ENCODE results near the gene MRPL16. TPM values are rescaled to one million over a fixed set of nuclear protein-coding genes. Genes with fewer than 3 reads are reported as not detected.
"Not testable (repeated sequence)": the region's sequence is repeated elsewhere in the genome, so short reads cannot be mapped to it uniquely, and the experiment has no call there.

Gene MRPL16
- polyA plus RNA-seq, 1 donor from 2014 or later: 33.2 TPM

DNA sequence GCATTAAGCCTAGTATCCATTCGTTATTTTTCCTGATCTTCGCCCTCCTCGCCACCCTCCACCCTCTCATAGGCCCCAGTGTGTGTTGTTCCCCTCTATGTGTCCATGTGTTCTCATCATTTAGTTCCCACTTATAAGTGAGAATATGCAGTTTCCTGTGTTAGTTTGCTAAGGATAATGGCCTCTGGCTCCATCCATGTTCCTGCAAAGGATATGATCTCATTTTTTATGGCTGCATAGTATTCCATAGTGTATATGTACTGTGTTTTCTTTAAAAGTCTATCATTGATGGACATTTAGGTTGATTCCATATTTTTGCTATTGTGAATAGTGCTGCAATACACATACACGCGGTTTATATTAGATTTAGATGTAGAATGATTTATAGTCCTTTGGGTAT, 40.8 kb upstream of the MRPL16 start:
- H2AFZ ChIP-seq (ENCODE audit: low read depth, low read length); H3K9me3 ChIP-seq (ENCODE audit: low read length); H3K4me3 ChIP-seq (ENCODE audit: low read length); H3K4me2 ChIP-seq (ENCODE audit: low read length); H3K9ac ChIP-seq (ENCODE audit: low read length); H4K20me1 ChIP-seq (ENCODE audit: insufficient read depth); H3K27me3 ChIP-seq (ENCODE audit: insufficient read depth, low read depth, low read length); H3F3A ChIP-seq (ENCODE audit: insufficient read depth, low read length, poor library complexity, severe bottlenecking); H3K9me2 ChIP-seq (ENCODE audit: insufficient read depth, low read length); H3K36me3 ChIP-seq (ENCODE audit: insufficient read depth, low read length); H3K27ac ChIP-seq (ENCODE audit: low read length); H3K79me2 ChIP-seq (replicated peaks; ENCODE audit: insufficient read depth, low read length): not testable (repeated sequence)

DNA sequence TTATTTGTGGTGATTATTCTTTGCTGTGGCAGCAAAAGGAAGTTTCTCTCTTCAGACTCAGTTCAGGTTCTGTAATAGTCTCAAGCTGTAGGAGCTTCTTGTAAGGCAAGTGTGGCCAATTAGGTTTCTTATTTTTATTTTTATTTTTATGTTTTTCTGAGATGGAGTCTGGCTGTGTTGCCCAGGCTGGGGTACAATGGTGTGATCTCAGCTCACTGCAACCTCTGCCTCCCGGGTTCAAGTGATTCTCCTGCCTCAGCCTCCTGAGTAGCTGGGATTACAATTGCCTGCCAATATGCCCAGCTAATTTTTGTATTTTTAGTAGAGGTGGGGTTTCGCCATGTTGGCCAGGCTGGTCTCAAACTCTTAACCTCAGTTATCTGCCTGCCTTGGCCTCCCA, 39.0 kb upstream of the MRPL16 start:
- H3K36me3 ChIP-seq (ENCODE audit: insufficient read depth, low read length); H4K20me1 ChIP-seq (ENCODE audit: insufficient read depth); H3K9me2 ChIP-seq (ENCODE audit: insufficient read depth, low read length); H3K27ac ChIP-seq (ENCODE audit: low read length); H3F3A ChIP-seq (ENCODE audit: insufficient read depth, low read length, poor library complexity, severe bottlenecking); H3K79me2 ChIP-seq (replicated peaks; ENCODE audit: insufficient read depth, low read length); H3K9me3 ChIP-seq (ENCODE audit: low read length); H2AFZ ChIP-seq (ENCODE audit: low read depth, low read length); H3K9ac ChIP-seq (ENCODE audit: low read length); H3K4me3 ChIP-seq (ENCODE audit: low read length); H3K4me2 ChIP-seq (ENCODE audit: low read length); H3K27me3 ChIP-seq (ENCODE audit: insufficient read depth, low read depth, low read length): not testable (repeated sequence)

DNA sequence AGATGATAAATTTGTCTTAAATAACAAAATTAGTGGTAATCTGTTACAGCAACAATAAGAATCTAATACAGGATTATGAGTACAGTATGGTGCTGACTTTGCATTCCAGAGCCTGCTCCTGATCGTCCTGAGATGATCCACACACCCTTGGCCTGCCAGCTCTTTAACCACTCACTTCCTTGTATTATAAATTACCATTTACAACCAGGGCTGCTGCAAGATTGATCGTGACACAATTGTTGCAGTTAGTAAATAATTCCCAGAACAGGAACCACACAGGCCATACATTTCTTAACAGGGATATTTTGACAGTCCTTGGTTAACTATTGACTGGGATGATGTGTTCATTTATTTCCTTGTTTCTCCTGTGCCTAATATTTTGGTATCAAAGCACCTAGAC, 38.6 kb upstream of the MRPL16 start:
- Histone ChIP-seq H3F3A (ENCODE audit: insufficient read depth, low read length, poor library complexity, severe bottlenecking) (no peaks in the 10 kb centered on the region), H3K9ac (ENCODE audit: low read length) (no peak overlapping the region), H3K27ac (ENCODE audit: low read length) (no peak overlapping the region), H3K36me3 (ENCODE audit: insufficient read depth, low read length) (no peaks in the 10 kb centered on the region), H3K79me2 (replicated peaks; ENCODE audit: insufficient read depth, low read length) (no peaks in the 10 kb centered on the region), H2AFZ (ENCODE audit: low read depth, low read length) (no peak overlapping the region), H4K20me1 (ENCODE audit: insufficient read depth) (no peaks in the 10 kb centered on the region), H3K4me2 (ENCODE audit: low read length) (no peak overlapping the region), H3K4me3 (ENCODE audit: low read length) (no peak overlapping the region), H3K9me2 (ENCODE audit: insufficient read depth, low read length) (no peaks in the 10 kb centered on the region), H3K9me3 (ENCODE audit: low read length) (no peaks in the 10 kb centered on the region), H3K27me3 (ENCODE audit: insufficient read depth, low read depth, low read length) (no peaks in the 10 kb centered on the region)
- TF ChIP-seq SMC3 (conservative IDR thresholded peaks at IDR 0.05; ENCODE audit: poor library complexity) (no peak), MXI1 (conservative IDR thresholded peaks at IDR 0.05; ENCODE audit: poor library complexity, severe bottlenecking) (no peak), POLR2AphosphoS5 (IDR thresholded peaks at IDR 0.05) (no peak), EZH2 (IDR thresholded peaks at IDR 0.05; ENCODE audit: borderline replicate concordance, insufficient read depth, low read length, poor library complexity, severe bottlenecking) (no peak), RAD21 (conservative IDR thresholded peaks at IDR 0.05) (no peak), EP300 (conservative IDR thresholded peaks at IDR 0.05; ENCODE audit: poor library complexity, severe bottlenecking) (no peak)
- TF ChIP-seq, protein P1, sequence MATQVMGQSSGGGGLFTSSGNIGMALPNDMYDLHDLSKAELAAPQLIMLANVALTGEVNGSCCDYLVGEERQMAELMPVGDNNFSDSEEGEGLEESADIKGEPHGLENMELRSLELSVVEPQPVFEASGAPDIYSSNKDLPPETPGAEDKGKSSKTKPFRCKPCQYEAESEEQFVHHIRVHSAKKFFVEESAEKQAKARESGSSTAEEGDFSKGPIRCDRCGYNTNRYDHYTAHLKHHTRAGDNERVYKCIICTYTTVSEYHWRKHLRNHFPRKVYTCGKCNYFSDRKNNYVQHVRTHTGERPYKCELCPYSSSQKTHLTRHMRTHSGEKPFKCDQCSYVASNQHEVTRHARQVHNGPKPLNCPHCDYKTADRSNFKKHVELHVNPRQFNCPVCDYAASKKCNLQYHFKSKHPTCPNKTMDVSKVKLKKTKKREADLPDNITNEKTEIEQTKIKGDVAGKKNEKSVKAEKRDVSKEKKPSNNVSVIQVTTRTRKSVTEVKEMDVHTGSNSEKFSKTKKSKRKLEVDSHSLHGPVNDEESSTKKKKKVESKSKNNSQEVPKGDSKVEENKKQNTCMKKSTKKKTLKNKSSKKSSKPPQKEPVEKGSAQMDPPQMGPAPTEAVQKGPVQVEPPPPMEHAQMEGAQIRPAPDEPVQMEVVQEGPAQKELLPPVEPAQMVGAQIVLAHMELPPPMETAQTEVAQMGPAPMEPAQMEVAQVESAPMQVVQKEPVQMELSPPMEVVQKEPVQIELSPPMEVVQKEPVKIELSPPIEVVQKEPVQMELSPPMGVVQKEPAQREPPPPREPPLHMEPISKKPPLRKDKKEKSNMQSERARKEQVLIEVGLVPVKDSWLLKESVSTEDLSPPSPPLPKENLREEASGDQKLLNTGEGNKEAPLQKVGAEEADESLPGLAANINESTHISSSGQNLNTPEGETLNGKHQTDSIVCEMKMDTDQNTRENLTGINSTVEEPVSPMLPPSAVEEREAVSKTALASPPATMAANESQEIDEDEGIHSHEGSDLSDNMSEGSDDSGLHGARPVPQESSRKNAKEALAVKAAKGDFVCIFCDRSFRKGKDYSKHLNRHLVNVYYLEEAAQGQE (IDR thresholded peaks at IDR 0.05; ENCODE audit: borderline replicate concordance): no peak
- TF ChIP-seq, protein P2, sequence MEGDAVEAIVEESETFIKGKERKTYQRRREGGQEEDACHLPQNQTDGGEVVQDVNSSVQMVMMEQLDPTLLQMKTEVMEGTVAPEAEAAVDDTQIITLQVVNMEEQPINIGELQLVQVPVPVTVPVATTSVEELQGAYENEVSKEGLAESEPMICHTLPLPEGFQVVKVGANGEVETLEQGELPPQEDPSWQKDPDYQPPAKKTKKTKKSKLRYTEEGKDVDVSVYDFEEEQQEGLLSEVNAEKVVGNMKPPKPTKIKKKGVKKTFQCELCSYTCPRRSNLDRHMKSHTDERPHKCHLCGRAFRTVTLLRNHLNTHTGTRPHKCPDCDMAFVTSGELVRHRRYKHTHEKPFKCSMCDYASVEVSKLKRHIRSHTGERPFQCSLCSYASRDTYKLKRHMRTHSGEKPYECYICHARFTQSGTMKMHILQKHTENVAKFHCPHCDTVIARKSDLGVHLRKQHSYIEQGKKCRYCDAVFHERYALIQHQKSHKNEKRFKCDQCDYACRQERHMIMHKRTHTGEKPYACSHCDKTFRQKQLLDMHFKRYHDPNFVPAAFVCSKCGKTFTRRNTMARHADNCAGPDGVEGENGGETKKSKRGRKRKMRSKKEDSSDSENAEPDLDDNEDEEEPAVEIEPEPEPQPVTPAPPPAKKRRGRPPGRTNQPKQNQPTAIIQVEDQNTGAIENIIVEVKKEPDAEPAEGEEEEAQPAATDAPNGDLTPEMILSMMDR (IDR thresholded peaks at IDR 0.05; ENCODE audit: poor library complexity, severe bottlenecking): no peak

DNA sequence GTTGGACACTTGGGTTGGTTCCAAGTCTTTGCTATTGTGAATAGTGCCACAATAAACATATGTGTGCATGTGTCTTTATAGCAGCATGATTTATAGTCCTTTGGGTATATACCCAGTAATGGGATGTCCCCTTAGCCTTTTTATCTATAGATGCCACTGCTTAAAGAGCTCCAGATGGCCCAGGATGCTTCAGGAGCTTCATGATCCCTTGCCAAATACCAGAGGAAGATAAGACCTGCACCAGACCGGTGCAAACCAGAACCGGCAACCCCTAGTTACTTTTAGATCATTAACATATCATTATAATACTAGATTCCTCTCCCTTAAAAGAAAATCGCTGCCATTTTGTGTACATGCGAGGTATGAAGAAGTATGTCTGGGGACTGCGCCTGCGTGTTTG, 37.9 kb upstream of the MRPL16 start:
- not testable (repeated sequence) for H3K9ac ChIP-seq (ENCODE audit: low read length); H3K27ac ChIP-seq (ENCODE audit: low read length); H4K20me1 ChIP-seq (ENCODE audit: insufficient read depth); H3K9me2 ChIP-seq (ENCODE audit: insufficient read depth, low read length); H2AFZ ChIP-seq (ENCODE audit: low read depth, low read length); H3K4me3 ChIP-seq (ENCODE audit: low read length); H3F3A ChIP-seq (ENCODE audit: insufficient read depth, low read length, poor library complexity, severe bottlenecking); H3K27me3 ChIP-seq (ENCODE audit: insufficient read depth, low read depth, low read length); H3K4me2 ChIP-seq (ENCODE audit: low read length); H3K9me3 ChIP-seq (ENCODE audit: low read length); H3K79me2 ChIP-seq (replicated peaks; ENCODE audit: insufficient read depth, low read length); H3K36me3 ChIP-seq (ENCODE audit: insufficient read depth, low read length)
